Psoas muscle (tissue), 8 donors: ENCODE data around the gene NRN1. TPM values are rescaled to one million over a fixed set of nuclear protein-coding genes. Genes with fewer than 3 reads are reported as not detected.

Source experiments
- ATAC-seq, 4 donors: fragments of 200-7000 bp; cut with Tn5 transposase; one replicate each; pipeline ENCODE4 v1.9.1; 2020; ENCODE audit warnings: moderate library complexity in 3 of 4, mild to moderate bottlenecking in 2 of 4
- DNase-seq, 2 donors: peaks; one replicate each; pipeline ENCODE4 v3.0.0-alpha.2; 2020
- H3K27ac ChIP-seq: fragments of 200-600 bp; one replicate; pipeline ENCODE4 v1.8.0; 2022
- H3K27me3 ChIP-seq, 3 donors: fragments of 200-600 bp in 1 of 3; one replicate each; pipeline versions ENCODE4 v1.6.1 to v1.8.0; 2013 to 2022; ENCODE audit warnings: low read length in 2 of 3, mild to moderate bottlenecking in 2 of 3, moderate library complexity in 1 of 3; ENCODE audit not compliant: insufficient read depth in 3 of 3
- H3K36me3 ChIP-seq, 2 donors: fragments of 200-600 bp in 1 of 2; one replicate each; pipeline versions ENCODE4 v1.6.1 to v1.8.0; 2013 to 2022; ENCODE audit warnings: low read depth in 1 of 2, mild to moderate bottlenecking in 1 of 2, moderate library complexity in 1 of 2; ENCODE audit not compliant: insufficient read depth in 1 of 2
- H3K4me1 ChIP-seq: fragments of 200-600 bp; one replicate; pipeline ENCODE4 v1.8.0; 2022
- H3K4me3 ChIP-seq: fragments of 200-600 bp; one replicate; pipeline ENCODE4 v1.8.0; 2022; ENCODE audit warnings: mild to moderate bottlenecking
- H3K9me3 ChIP-seq: fragments of 200-600 bp; one replicate; pipeline ENCODE4 v1.8.0; 2022
- CTCF ChIP-seq: fragments of 200-600 bp; IDR thresholded peaks from one replicate; pipeline ENCODE4 v1.8.0; 2022; ENCODE audit warnings: antibody characterized with exemption
- WGBS, 3 donors: extraction: QIAGEN DNeasy Blood & Tissue Kit; methylation state at CpG; one replicate each; pipeline versions ENCODE4 v1.1.6 to v1.1.7; 2013; 5-methylcytosine and 5-hydroxymethylcytosine counted together
- intact Hi-C, 2 donors: fragments of 100-400 bp; cut with DNase I; formaldehyde crosslinking; loops; one replicate each; pipeline versions ENCODE4 v1.11.0 to v1.14.2; 2022
- polyA plus RNA-seq, 3 donors: library from polyadenylated mRNA; stranded (reverse); fragments of 200-250 nt; gene quantifications; one replicate each; pipeline ENCODE4 v1.2.3, GENCODE V29; 2013
- total RNA-seq, 4 donors: library from RNA; stranded (reverse); fragmentation: NEBNext Ultra II Directional in 2 of 4; extraction: Animal tissue kit (Norgen Biotek cat#: 25700) in 2 of 4; gene quantifications; one replicate each; pipeline versions ENCODE4 v1.2.1 to v1.2.4, GENCODE V29; 2021 to 2023
- donor health status: healthy with polysubstance abuse.
- donor health status: DM: no; HTN: no; CAD: no; lungs with moderate emphysema.
- donor health status: Bipolar disorder and iron deficiency.
- donor health status: healthy.
- donor health status: DM: yes; HTN: yes; CAD: no.
- donor health status: DM: no; HTN: no; CAD: no.
- donor health status: DM: no; HTN: no; CAD: no.
- donor health status: DM: yes; HTN: yes; CAD: no.

Gene NRN1
- total and polyA plus RNA-seq, 7 donors = 4.6 to 12.8 (median 7.7) TPM

- Histone ChIP-seq H3K27ac (peak overlapping the region; percentile 67), H3K27me3 (peaks cover 0 to 97% (median 53%) of the 10 kb centered on the region in 3 donors), H3K36me3 (no peaks in the 10 kb centered on the region), H3K9me3 (no peaks in the 10 kb centered on the region), H3K4me1 (peaks cover 24% of the 10 kb centered on the region), H3K4me3 (peak overlapping the region; percentile 79)
- peak; percentile 55 to 70 (median 65) for ATAC-seq
- peak; percentile 18 for TF ChIP-seq CTCF
- WGBS, 3 donors = 2 to 4% (median 4%) methylated on average over 40 to 41 of the region's 41 CpGs
- DNase-seq = peak; percentile 61 to 81
- intact Hi-C loops = no loop called here
Measured at GRCh38 chr6:5995949-5996713, 10.6 kb downstream of the NRN1 start.

- Histone ChIP-seq H3K27me3 (peaks cover 0 to 92% (median 53%) of the 10 kb centered on the region in 3 donors), H3K27ac (peak overlapping the region; percentile 67), H3K9me3 (no peaks in the 10 kb centered on the region), H3K4me1 (peaks cover 24% of the 10 kb centered on the region), H3K4me3 (peak overlapping the region; percentile 79), H3K36me3 (no peaks in the 10 kb centered on the region)
- no peak for TF ChIP-seq CTCF
- DNase-seq = no peak
- intact Hi-C loops = no loop called here
- no peak for ATAC-seq
- 15 to 21% (median 17%) methylated on average over 10 of the region's 10 CpGs for WGBS, 3 donors
Measured at GRCh38 chr6:5995658-5995948, 11.1 kb downstream of the NRN1 start.

DNA sequence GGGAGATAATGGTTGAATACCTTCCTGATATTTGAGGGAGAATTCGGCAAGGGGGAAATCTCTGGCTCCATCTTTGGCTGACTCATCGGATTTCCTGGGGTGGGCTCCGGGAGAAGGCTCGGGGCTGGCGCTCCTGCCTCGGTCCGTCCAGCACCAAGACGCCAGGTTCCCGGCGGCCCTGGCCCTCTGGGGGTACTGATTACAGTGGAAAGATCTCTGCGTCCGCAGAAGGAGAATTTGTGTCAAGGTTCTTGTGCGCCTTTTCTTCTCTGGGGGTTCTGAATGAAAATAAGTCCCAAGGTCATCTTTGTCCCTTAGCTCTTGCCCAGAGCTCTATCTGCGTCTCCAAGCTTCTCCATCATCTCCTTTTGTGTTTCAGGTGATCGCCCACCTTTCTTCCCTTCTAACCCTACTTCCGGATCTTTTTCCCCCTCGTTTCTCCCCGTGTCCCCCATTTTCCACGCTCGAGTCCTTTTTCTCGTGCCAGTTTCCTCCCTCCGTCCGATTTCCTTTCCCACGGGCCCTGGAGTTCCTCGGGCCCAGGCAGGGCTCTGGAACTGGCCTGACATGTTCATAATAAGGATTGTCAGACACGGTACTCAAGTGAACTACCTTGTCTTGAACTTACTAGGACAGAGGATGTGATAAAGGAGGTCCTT lies 11.6 kb downstream of the NRN1 start:
- no peak for ATAC-seq
- 16 to 30% (median 20%) methylated on average over 25 to 26 of the region's 26 CpGs for WGBS, 3 donors

DNA sequence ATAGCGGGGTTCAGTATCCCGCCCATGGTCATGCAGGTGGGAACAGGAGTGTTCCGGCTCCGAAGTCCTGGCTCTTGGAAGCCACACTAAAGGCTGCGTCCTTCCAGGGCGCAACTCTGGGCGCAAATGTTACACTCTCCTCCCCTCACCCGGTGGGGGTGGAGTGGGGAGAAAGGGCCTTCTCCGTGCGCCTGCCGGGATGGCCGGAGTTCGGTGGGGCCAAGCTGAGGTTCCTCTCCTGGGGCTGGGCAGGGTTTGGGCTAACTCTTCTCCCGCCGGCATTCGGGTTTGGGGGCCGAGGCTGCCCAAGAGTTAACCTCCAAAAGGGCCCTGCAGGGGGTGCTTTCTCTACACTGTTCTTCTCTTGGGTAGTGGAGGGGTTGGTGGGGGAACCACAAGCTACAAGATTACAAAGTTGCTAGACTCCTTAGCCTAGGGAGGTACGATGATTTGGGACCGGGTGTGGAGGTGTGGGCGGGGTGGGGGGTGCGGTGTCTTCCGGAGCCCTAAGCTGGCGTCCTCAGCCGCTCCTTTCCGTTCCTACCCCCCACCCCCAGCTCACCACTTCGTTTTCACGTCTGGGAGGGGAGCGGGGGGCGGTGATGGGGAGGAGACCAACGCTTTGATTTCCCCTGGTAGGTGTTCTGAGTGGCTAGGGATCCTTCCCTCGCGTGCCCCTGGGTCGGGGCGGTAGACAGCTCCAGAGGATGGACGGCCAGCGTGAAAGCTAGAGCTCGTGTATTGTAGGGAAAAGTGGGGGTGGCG lies 12.3 kb downstream of the NRN1 start:
- DNase-seq = no peak
- Histone ChIP-seq H3K36me3 (no peaks in the 10 kb centered on the region), H3K27me3 (peaks cover 0 to 84% (median 43%) of the 10 kb centered on the region in 3 donors), H3K4me1 (peaks cover 24% of the 10 kb centered on the region), H3K27ac (no peak overlapping the region), H3K9me3 (no peaks in the 10 kb centered on the region), H3K4me3 (no peak overlapping the region)
- no peak for TF ChIP-seq CTCF
- WGBS, 3 donors = 21 to 37% (median 21%) methylated on average over 38 of the region's 38 CpGs
- ATAC-seq = no peak
- intact Hi-C loops = no loop called here

More for the DNA sequence above, 11.6 kb downstream of the NRN1 start:
- Histone ChIP-seq H3K9me3 (no peaks in the 10 kb centered on the region), H3K4me1 (peaks cover 24% of the 10 kb centered on the region), H3K27ac (no peak overlapping the region), H3K27me3 (peaks cover 0 to 87% (median 50%) of the 10 kb centered on the region in 3 donors), H3K36me3 (no peaks in the 10 kb centered on the region), H3K4me3 (peak overlapping the region; percentile 79)
- TF ChIP-seq CTCF = no peak
- intact Hi-C loops = no loop called here
- DNase-seq = no peak
